NCI-H1048 (cell line): ENCODE measurements around the gene HIPK2.

Source experiments
- DNase-seq: peaks from one replicate; lab custom pipeline; 2025; lab: John Stamatoyannopoulos, UW

HIPK2 gene

GRCh38 chr7:139588632-139589031 is 189.2 kb downstream of the HIPK2 start:
- DNase-seq: no peak

- no peak for DNase-seq
Measured at GRCh38 chr7:139587535-139587934, 190.3 kb downstream of the HIPK2 start.

GRCh38 chr7:139586286-139586685 is 191.5 kb downstream of the HIPK2 start:
- no peak for DNase-seq

- DNase-seq: no peak
Measured at GRCh38 chr7:139585042-139585441, 192.8 kb downstream of the HIPK2 start.

GRCh38 chr7:139583826-139584553 is 193.8 kb downstream of the HIPK2 start:
- no peak for DNase-seq

- no peak for DNase-seq
Measured at GRCh38 chr7:139582671-139583155, 195.1 kb downstream of the HIPK2 start.

- DNase-seq: no peak
Measured at GRCh38 chr7:139582130-139582650, 195.6 kb downstream of the HIPK2 start.

- no peak for DNase-seq
Measured at GRCh38 chr7:139580435-139580834, 197.4 kb downstream of the HIPK2 start.

GRCh38 chr7:139576179-139576973 is 201.4 kb downstream of the HIPK2 start:
- no peak for DNase-seq

GRCh38 chr7:139575338-139575680 is 202.5 kb downstream of the HIPK2 start:
- DNase-seq: no peak

GRCh38 chr7:139574618-139575337 is 203.0 kb downstream of the HIPK2 start:
- no peak for DNase-seq

GRCh38 chr7:139573871-139574270 is 203.9 kb downstream of the HIPK2 start:
- DNase-seq: no peak

GRCh38 chr7:139572704-139573385 is 205.0 kb downstream of the HIPK2 start:
- DNase-seq: no peak

GRCh38 chr7:139572071-139572470 is 205.7 kb downstream of the HIPK2 start:
- DNase-seq: no peak

- no peak for DNase-seq
Measured at GRCh38 chr7:139571651-139572050, 206.1 kb downstream of the HIPK2 start.

GRCh38 chr7:139571190-139571589 is 206.6 kb downstream of the HIPK2 start:
- no peak for DNase-seq

- no peak for DNase-seq
Measured at GRCh38 chr7:139570626-139571025, 207.2 kb downstream of the HIPK2 start.

GRCh38 chr7:139570119-139570518 is 207.7 kb downstream of the HIPK2 start:
- no peak for DNase-seq

- no peak for DNase-seq
Measured at GRCh38 chr7:139568813-139569490, 208.8 kb downstream of the HIPK2 start.

- DNase-seq: no peak
Measured at GRCh38 chr7:139568346-139568675, 209.5 kb downstream of the HIPK2 start.

GRCh38 chr7:139567647-139568345 is 210.0 kb downstream of the HIPK2 start:
- DNase-seq: no peak
